Retinal pigment epithelial cell (primary cell): Measurements from ENCODE around the gene HSD17B10.

Experiments used
- DNase-seq: peaks from one replicate; pipeline ENCODE4 v3.0.0-alpha.2; 2010; ENCODE audit warnings: low read depth
- H3K4me3 ChIP-seq: 2 replicates; pipeline ENCODE4 v1.5.1; 2011; ENCODE audit warnings: mild to moderate bottlenecking, low read length, control low read depth, moderate library complexity
- CTCF ChIP-seq: conservative IDR thresholded peaks from 2 replicates; pipeline ENCODE4 v1.5.1; 2011; ENCODE audit warnings: low read depth, low read length, control low read depth, inconsistent platforms

The HSD17B10 gene

DNA sequence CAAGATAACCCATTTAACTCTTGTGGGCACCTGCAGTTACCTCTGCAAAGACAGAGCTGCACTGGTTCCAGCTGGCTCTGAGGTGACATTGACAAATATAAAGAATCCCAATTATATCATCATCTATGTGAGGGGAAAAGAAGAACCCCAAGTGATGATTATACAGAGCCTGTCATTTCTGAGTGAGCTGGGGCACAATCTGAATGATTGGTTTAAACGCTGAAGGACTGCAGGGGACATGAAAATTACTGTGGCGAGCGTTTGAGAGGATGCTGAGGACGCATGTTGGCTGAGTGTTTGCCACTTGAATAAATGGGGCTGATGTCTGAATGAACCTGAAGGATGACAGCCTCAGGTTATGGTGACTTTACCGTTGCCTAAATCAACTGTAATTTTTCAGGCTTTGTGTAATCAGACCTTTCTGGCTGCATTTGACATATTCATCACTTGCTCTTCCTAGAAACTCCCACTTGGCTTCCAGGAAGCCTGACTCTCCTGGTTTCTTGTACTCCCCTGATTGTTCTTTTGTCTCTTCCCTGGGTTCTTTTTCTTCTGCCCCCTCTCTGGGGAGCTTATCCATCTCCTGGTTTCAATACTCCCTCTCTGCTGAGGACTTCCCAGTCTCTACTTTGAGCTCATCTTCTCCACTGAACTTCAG lies 4.1 kb upstream of the HSD17B10 start:
- TF ChIP-seq CTCF = no peak
- H3K4me3 ChIP-seq = no peak overlapping the region
- no peak for DNase-seq

- no peak for TF ChIP-seq CTCF
- no peak overlapping the region for H3K4me3 ChIP-seq
- no peak for DNase-seq
Measured at GRCh38 chrX:53437206-53437605, 3.0 kb upstream of the HSD17B10 start.

DNA sequence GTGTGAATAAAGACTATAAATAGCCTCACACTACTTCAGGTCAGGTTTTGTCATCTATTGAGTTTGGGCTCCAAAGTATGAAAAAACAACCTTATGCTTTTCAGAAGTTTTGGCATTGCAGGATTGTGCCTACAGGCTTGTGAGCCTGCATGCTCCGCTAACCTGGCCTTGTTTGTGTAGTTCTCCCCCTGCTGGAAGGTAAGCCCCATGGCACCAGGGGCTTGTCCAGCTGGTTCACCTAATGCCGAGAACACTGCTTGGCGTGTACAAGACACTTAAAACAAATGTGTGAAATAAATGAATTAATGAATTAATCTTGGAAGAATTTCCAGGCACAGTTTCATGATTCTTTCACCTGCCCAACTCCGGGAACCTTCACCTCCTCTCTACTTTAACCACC lies 1.8 kb upstream of the HSD17B10 start:
- DNase-seq = no peak
- TF ChIP-seq CTCF = peak; percentile 98
- no peak overlapping the region for H3K4me3 ChIP-seq

DNA sequence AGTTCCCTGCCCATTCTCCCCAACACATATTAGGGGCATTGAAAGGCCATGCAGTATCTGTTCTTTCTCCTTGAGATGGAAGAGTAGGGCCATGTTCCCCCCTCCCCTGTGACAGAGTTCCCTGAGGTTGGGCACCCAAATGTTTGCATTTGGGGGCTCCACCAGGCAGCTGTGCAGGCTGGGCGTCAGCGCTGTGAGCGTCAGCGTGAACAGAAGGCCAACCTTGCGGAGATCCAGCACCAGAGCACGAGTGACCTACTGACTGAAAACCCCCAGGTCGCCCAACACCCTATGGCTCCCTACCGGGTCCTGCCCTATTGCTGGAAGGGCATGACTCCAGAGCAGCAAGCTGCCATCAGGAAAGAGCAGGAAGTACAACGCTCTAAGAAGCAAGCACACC lies 3.9 kb downstream of the HSD17B10 start:
- no peak for DNase-seq
- no peak overlapping the region for H3K4me3 ChIP-seq
- no peak for TF ChIP-seq CTCF

DNA sequence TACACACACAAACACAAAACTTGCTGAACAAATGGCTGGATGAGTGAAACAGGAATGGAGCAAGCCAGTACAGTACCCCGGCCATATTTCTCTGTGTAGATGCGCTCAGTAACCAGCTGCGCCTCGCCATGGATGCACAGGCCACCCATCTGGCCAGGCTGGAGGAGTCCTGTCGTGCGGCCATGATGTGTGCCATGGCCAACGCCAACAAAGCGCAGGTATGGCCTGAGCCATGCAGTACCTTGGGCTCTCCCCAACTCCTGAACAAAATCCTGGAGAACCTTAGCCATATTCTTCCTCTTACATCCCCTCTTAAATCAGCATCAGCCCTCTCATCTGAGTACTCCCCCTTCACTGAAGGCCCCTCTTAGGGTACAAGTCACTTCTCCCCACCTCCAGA lies 4.4 kb downstream of the HSD17B10 start:
- no peak overlapping the region for H3K4me3 ChIP-seq
- TF ChIP-seq CTCF = no peak
- DNase-seq = no peak

DNA sequence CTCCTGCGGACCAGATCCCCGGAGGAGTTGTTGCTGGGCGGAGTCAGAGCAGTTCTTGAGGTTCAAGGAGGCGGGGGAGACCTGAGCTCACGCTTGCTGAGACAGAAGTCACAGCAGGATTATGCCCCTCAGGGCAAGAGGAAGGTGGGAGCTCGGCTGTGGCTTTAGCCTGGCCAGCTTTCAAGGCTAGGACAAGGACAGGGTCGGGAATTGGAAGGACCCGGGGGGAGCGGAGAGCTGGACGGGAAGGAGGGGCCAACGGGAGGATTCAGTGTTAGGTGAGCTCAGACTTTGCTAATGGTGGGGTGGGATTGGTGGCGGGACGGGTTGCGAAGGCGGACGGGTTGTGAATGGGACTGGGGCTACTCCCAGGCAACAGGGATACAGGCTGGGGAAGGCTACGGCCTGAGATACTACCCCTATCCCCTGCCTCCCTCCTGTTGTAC lies 11.3 kb downstream of the HSD17B10 start, which contains the start of gene RIBC1:
RIBC1 (plus strand) TSS at position 13 of the 446 bp plus-strand sequence. CDS start 3,404 bp downstream, outside the sequence.
- DNase-seq = no peak
- no peak for TF ChIP-seq CTCF
- peak within 1 kb of the TSS; percentile 72 for H3K4me3 ChIP-seq
